Activated CD4-positive, alpha-beta T cell treated with anti-CD3 and anti-CD28 coated beads for 4 hours (primary cell): ENCODE data around the gene EVL.
"Not testable (repeated sequence)": the region's sequence is repeated elsewhere in the genome, so short reads cannot be mapped to it uniquely, and the experiment has no call there.

Source experiments
- DNase-seq, 2 donors: peaks; one replicate each; pipeline ENCODE4 v3.0.0-alpha.2; 2020

The EVL gene

GRCh38 chr14:100180671-100181070 is 115.4 kb downstream of the EVL start:
- not testable (repeated sequence) for DNase-seq

- not testable (repeated sequence) for DNase-seq
These were observed 116.8 kb downstream of the EVL start for GRCh38 chr14:100181876-100182551.

- DNase-seq = no peak
These were observed 122.1 kb downstream of the EVL start for GRCh38 chr14:100187247-100187833.

- no peak for DNase-seq
These were observed 123.3 kb downstream of the EVL start for GRCh38 chr14:100188392-100189030.

- DNase-seq = no peak
These were observed 124.9 kb downstream of the EVL start for GRCh38 chr14:100190126-100190525.

GRCh38 chr14:100191584-100192249 is 126.5 kb downstream of the EVL start:
- no peak for DNase-seq

- no peak for DNase-seq
These were observed 127.0 kb downstream of the EVL start for GRCh38 chr14:100192250-100192671.

GRCh38 chr14:100192672-100193416 is 127.6 kb downstream of the EVL start:
- peak; percentile 99 to 100 for DNase-seq
